Tibial nerve (tissue), 4 donors: ENCODE data around the gene IL1R2. TPM values are rescaled to one million over a fixed set of nuclear protein-coding genes. Genes with fewer than 3 reads are reported as not detected.

Experiments
- DNase-seq, 2 donors: peaks; one replicate each; pipeline ENCODE4 v3.0.0-alpha.2; 2019; ENCODE audit warnings: low spot score in 2 of 2
- H3K27ac ChIP-seq, 4 donors: fragments of 200-600 bp; sonication (generic) in 3 of 4; one replicate each; pipeline ENCODE4 v1.5.1; 2017 to 2019; ENCODE audit warnings: mild to moderate bottlenecking in 1 of 4
- H3K27me3 ChIP-seq, 2 donors: fragments of 200-600 bp; sonication (generic) in 1 of 2; one replicate each; pipeline versions ENCODE4 v1.5.1 to v1.6.0; 2017 to 2019
- H3K36me3 ChIP-seq, 3 donors: fragments of 200-600 bp; sonication (generic); one replicate each; pipeline ENCODE4 v1.5.1; 2018 to 2019
- H3K4me1 ChIP-seq, 4 donors: fragments of 200-600 bp; sonication (generic) in 3 of 4; one replicate each; pipeline ENCODE4 v1.5.1; 2017 to 2019
- H3K4me3 ChIP-seq, 4 donors: fragments of 200-600 bp; sonication (generic) in 3 of 4; one replicate each; pipeline ENCODE4 v1.5.1; 2017 to 2019; ENCODE audit warnings: mild to moderate bottlenecking in 1 of 4, moderate library complexity in 1 of 4
- H3K9me3 ChIP-seq, 4 donors: fragments of 200-600 bp; sonication (generic) in 3 of 4; one replicate each; pipeline ENCODE4 v1.5.1; 2017 to 2019
- EP300 ChIP-seq, 2 donors: sonication (generic); formaldehyde crosslinking; IDR thresholded peaks; one replicate each; pipeline ENCODE4 v1.6.1; 2017; ENCODE audit warnings: antibody characterized with exemption in 2 of 2, mild to moderate bottlenecking in 1 of 2
- POLR2A ChIP-seq, 2 donors: fragments of 450-650 bp; IDR thresholded peaks; one replicate each; pipeline ENCODE4 v1.6.1; 2017; ENCODE audit warnings: antibody characterized with exemption in 2 of 2, mild to moderate bottlenecking in 2 of 2, moderate library complexity in 2 of 2
- WGBS, 2 donors: methylation state at CpG; one replicate each; pipeline ENCODE4 v1.1.5; 2018; 5-methylcytosine and 5-hydroxymethylcytosine counted together
- total RNA-seq, 4 donors: library from RNA; depleted of rRNA; stranded (reverse); fragments of >200 nt; gene quantifications; one replicate each; pipeline ENCODE4 v1.1.0, GENCODE V29; 2016
- TF ChIP-seq, protein P1 (sequence below), 5 experiments: fragments of 200-600 bp in 3 of 5; fragments of 450-650 bp in 2 of 5; sonication (generic) in 3 of 5; IDR thresholded peaks; one replicate each; pipeline ENCODE4 v1.5.1; 2016 to 2019; ENCODE audit warnings: antibody characterized with exemption in 5 of 5, mild to moderate bottlenecking in 3 of 5, moderate library complexity in 2 of 5

The IL1R2 gene
- total RNA-seq, 4 donors from 2014 or later: 3.6 to 17.7 (median 7.5) TPM

DNA sequence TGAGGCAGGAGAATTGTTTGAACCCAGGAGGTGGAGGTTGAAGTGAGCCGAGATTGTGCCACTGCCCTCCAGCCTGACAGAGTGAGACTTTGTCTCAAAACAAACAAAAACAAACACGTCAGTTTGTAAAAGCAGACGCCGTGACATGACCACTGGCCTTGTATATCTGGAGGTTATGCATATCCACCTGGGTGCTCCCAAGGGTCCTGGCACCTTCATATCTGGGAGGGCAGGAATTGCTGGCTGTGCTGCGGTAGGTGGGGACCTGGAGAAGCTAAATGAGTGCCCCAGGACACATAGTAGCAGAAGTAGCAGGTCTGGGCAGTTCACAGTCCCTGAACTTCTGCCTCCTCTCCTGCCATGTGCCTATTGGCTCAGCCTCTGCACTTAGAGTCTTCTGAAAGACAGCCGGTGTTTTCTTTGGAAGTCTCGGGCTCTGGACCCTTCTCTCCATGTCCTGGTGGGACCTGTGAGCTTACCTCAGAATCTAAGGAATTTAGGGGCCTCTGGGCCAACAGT, 30.9 kb upstream of the IL1R2 start:
- peaks cover 0 to 43% (median 8%) of the 10 kb centered on the region in 4 donors for H3K4me1 ChIP-seq
- TF ChIP-seq POLR2A (IDR thresholded peaks at IDR 0.05) (no peak), EP300 (IDR thresholded peaks at IDR 0.05) (no peak)
- TF ChIP-seq, protein P1, sequence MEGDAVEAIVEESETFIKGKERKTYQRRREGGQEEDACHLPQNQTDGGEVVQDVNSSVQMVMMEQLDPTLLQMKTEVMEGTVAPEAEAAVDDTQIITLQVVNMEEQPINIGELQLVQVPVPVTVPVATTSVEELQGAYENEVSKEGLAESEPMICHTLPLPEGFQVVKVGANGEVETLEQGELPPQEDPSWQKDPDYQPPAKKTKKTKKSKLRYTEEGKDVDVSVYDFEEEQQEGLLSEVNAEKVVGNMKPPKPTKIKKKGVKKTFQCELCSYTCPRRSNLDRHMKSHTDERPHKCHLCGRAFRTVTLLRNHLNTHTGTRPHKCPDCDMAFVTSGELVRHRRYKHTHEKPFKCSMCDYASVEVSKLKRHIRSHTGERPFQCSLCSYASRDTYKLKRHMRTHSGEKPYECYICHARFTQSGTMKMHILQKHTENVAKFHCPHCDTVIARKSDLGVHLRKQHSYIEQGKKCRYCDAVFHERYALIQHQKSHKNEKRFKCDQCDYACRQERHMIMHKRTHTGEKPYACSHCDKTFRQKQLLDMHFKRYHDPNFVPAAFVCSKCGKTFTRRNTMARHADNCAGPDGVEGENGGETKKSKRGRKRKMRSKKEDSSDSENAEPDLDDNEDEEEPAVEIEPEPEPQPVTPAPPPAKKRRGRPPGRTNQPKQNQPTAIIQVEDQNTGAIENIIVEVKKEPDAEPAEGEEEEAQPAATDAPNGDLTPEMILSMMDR (IDR thresholded peaks at IDR 0.05): no peak
- no peak for DNase-seq
- 43 to 62% methylated on average over 7 of the region's 7 CpGs for WGBS, 2 donors
- no peak overlapping the region for H3K4me3 ChIP-seq
- H3K27me3 ChIP-seq: no peaks in the 10 kb centered on the region
- H3K9me3 ChIP-seq: peaks cover 0 to 3% (median 0%) of the 10 kb centered on the region in 4 donors
- peak overlapping the region; percentile 2 to 83 (median 53) for H3K27ac ChIP-seq
- H3K36me3 ChIP-seq: no peaks in the 10 kb centered on the region

DNA sequence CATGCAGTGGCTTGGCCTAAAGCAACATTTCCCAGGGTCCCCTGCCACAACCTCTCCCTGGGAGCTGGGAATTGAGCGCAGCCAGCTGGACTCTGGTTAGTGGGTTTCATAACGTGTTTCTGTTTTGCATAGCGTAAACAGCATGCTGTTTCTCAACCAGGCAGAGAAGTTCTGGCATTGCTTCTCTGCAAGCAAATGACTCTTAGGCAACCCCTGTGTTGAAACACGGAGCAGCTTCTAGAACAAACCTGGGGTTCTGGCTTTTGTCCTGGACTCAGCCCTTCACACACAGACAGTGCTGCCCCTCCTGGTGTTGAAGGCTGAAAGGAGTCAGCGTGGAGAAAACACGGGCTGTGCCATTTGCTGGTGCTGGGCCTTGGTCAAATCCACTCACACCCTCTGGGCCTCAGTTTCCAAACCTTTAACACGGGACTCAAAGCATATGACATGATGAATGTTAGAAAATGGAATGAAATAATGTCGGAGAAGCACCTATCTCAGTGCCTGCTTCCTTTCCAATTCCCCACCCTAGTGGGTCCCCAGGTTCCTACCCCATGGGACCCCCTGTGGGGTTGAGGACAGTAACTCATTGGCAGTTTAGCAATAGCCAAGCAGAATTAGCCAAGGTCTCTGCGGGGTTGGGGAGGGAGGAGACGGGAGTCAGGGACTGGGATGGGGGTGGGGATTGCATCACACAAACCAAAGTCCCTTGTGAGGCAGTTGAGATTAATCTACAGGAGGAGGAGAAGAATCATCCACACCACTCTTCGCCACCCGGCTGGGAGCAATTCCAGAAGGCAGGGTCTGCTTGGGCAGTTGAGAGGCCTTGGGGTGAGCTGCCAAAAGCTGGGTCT, 30.2 kb upstream of the IL1R2 start:
- Histone ChIP-seq H3K4me3 (no peak overlapping the region), H3K27ac (peak overlapping the region; percentile 57 to 84 (median 78)), H3K9me3 (peaks cover 0 to under 1% (median 0%) of the 10 kb centered on the region in 4 donors), H3K27me3 (no peaks in the 10 kb centered on the region), H3K4me1 (peaks cover 0 to 43% (median 8%) of the 10 kb centered on the region in 4 donors), H3K36me3 (no peaks in the 10 kb centered on the region)
- WGBS, 2 donors: 46 to 64% methylated on average over 11 to 12 of the region's 12 CpGs
- TF ChIP-seq POLR2A (IDR thresholded peaks at IDR 0.05) (no peak), EP300 (IDR thresholded peaks at IDR 0.05) (peak; percentile 87 to 98)
- TF ChIP-seq, protein P1 (IDR thresholded peaks at IDR 0.05): peak in 4 of 5 experiments; percentile 7 to 47 (median 24)
- DNase-seq: peak; percentile 73 to 91

DNA sequence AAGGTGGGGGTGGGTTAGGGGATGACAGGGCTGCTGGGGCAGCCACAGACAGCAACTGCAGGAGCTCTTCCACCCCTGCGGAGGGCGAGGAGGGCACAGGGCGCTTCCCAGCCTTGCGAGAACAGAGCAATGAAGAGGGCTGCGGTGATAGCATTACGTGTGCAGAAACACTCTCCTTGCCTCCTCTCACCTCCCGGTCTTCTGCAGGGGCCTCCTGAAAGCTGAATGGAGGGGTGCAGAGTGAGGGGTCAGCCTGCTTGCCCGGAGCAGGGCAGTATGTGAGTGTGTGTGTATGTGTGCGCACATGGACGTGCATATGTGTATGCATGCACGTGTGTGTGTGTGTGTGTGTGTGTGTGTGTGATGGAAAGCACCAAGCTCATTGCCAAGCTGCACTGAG, 29.5 kb upstream of the IL1R2 start:
- Histone ChIP-seq H3K36me3 (no peaks in the 10 kb centered on the region), H3K27ac (peak overlapping the region in 3 of 4 donors; percentile 44 to 83 (median 72)), H3K9me3 (no peaks in the 10 kb centered on the region), H3K27me3 (no peaks in the 10 kb centered on the region), H3K4me1 (peaks cover 0 to 45% (median 8%) of the 10 kb centered on the region in 4 donors), H3K4me3 (no peak overlapping the region)
- TF ChIP-seq, protein P1 (IDR thresholded peaks at IDR 0.05): no peak
- TF ChIP-seq EP300 (IDR thresholded peaks at IDR 0.05) (no peak), POLR2A (IDR thresholded peaks at IDR 0.05) (no peak)
- WGBS, 2 donors: 83 to 87% methylated on average over 11 of the region's 11 CpGs
- no peak for DNase-seq

DNA sequence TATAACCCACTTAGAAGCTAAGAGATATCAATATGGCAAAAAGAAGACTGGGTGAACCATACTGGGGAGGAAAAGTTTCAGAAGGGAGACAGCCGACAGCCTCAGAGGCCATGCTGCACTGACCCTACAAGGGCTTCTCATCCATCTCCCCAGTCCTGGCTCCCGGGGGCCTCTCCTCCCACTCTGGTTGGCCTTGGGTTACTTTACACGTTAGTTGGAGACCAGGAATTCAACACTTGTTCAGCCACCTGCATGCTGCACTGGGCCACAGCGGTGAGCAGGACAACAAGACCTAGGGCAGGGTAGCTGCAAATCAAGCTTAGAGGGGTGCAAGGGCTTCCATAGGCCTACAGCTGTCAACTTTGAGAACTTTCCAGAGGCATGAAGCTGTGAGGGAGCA, 28.6 kb upstream of the IL1R2 start:
- Histone ChIP-seq H3K4me3 (no peak overlapping the region), H3K27me3 (no peaks in the 10 kb centered on the region), H3K27ac (no peak overlapping the region), H3K9me3 (no peaks in the 10 kb centered on the region), H3K4me1 (peaks cover 0 to 45% (median 10%) of the 10 kb centered on the region in 4 donors), H3K36me3 (no peaks in the 10 kb centered on the region)
- no peak for TF ChIP-seq POLR2A (IDR thresholded peaks at IDR 0.05)
- TF ChIP-seq, protein P1 (IDR thresholded peaks at IDR 0.05): no peak
- TF ChIP-seq EP300 (IDR thresholded peaks at IDR 0.05): no peak
- 70 to 87% methylated on average over 4 of the region's 4 CpGs for WGBS, 2 donors
- no peak for DNase-seq
